GM19468 (cell line): ENCODE measurements around the gene PRPF18.

Source experiments
- ATAC-seq: cut with Tn5 transposase; IDR thresholded peaks from one replicate; pipeline ENCODE4 v1.9.1; 2021; ENCODE audit warnings: mild to moderate bottlenecking, moderate library complexity, moderate number of reproducible peaks; ENCODE audit not compliant: unreplicated experiment; ENCODE audit errors: extremely low read depth

The PRPF18 gene

DNA sequence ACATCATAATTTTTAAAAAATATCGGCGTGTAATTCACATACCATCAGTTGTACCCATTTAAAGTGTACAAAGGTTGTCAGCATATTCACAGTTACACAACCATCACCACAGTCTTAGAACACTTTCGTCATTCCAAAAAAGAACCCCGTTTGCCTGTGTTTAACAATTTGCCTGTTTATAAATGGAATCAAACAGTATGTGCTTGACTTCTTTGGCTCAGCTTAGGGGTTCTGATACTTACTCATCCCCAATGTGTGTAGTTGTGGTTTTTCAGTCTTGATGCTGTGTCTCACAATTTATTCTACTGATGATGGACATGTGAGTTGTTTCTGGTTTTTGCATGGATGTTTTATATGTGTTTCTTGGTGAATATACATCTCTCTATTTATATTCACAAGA is 50.0 kb downstream of the PRPF18 start:
- no peak for ATAC-seq

DNA sequence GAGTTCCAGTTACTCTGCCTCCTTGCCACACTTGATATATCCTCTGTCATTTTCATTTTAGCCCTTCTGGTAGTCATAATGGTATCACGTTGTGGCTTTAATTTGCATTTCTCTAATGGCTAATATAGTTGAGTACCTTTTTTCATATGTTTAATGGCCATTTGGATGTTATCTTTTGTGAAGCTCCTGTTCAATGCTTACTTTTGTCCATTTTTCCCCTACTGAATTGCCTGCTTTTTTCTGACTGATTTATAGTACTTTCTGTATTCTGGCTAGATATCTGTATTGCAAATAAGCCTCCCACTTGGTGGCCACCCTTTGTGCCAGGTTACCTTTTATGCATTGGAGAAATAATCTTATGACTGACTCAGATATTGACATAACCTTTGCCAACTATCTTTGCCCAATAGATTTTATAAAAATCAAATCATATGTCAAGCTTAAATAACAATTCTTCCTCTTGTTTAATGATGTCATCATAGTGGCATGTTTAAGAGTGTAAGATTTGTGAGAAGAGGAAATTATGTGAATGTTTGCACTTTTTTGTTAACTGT is 50.6 kb downstream of the PRPF18 start:
- ATAC-seq: no peak

GRCh38 chr10:13637894-13638293 is 51.1 kb downstream of the PRPF18 start:
- no peak for ATAC-seq

DNA sequence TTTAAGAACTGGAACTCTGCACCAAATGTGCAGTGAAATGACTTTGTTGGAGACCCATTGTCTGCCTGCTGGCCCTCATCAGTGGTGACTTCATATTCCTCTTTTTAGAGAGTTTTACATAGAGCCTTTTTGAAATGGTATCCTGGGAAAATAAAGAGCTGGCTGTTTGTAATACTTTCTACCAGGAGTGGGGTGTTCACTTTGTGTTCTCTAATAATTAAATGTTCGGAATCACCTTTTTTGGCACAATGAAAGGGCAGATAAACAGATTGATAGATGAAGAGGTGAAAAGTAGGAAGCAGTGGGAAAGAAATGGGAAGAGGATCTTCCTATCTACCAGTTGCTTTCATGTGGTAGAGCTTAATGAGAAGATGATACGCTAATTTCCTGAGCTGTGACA is 55.5 kb downstream of the PRPF18 start:
- ATAC-seq: no peak

DNA sequence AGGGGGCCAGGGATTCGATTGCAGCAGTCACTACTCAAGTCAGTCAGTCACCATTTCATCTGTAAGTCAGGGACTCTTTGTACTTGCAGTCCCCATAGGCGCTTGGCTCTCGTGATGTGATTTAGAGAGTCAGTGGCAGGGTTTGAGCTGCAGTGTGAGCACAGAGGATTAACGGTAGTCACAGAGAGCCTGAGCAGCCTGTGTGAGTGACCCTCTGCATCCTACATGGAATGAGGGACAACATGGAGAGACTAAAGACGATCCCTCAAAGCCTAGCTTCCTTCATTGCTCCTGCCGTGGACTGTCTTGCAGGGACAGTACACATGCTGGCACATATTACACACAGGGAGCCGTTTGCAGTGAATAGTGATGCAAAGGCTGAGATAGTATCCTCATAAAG is 56.3 kb downstream of the PRPF18 start:
- ATAC-seq: no peak

DNA sequence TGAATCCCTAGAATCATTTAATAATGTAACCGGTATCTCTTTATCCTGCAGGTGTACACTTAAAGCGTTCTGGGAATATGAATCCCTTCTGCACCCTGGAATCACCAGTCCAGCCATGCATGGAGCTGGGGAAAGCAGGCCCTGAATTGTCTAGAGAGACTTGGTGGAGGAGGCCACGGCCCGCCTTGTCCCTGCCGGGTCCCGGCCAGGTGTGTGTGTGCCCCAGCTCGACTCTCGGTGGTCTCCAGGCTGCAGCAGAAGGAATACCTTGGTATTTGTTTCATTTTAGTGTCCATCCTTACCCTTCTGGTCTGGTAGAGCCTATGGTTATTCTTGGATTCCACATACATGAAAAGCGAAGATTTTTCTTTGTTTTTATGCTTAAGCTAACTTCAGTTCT is 58.1 kb downstream of the PRPF18 start:
- ATAC-seq: no peak

DNA sequence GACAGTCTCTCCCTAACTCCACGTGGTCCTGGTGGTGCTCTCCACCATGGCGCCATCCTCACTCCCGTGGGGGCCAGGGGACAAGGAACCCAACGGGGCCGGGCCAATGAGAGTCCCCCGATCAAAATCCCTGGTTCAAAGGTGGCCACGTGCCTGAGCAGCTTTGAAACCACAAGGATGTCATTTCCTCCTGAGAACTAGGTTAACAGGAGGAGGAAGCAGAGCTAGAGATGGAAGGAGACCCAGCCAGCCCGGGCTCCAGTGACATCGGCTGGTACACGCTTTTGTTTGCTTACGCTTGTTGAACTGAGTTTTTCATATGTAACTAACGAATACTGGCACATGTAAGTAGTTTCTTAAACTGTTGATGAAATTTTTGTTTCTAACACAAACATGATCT is 61.7 kb downstream of the PRPF18 start:
- ATAC-seq: no peak

DNA sequence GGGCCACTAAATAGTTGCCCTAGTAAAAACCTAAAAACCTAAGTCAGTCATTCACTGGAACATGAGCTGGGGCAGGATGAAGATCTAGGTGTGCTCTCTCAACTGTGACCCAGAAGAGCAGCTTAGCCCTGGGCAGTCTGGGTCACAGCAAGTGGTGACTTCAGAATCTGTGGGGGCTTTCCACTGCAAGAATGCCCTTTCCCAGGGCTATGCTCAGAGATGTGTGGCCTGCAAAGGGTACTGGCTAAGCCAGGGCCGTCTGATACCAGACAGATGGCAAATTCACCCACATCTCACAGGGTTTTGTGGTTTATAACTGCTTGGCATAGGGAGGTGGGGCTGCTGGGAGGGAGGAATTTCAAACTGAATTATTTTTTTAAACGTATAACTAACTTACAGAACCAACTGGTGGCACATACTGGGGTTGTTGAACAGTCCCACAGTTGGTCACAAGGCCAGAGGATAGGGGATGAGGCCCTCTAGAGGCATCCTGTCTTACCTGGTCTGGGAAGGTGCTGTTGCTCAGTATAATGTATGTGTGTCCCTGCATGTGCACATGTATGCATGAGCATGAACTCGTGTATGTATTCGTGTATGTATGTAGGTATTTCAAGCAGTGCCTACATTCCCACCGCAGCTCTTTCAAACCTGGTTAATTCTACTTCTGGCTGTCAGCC is 63.2 kb downstream of the PRPF18 start:
- no peak for ATAC-seq

DNA sequence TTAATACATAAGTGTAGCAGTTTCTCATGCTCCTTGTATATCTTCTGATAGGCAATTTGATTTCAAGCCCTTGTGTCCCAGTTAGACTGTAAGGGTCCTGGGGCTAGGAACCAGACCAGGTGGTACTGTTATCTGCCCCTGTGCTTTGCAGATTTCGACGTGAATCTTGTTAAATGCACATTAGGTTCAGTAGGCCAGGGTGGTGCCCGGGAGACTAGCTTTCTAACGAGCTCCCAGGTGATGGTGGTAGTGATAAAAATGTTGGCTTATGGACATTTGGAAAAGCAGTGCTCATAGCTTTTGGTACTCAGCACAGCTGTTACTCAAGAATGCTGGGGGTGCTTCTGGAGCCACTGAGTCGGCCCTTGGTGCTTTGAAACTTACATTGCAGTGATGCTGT is 64.2 kb downstream of the PRPF18 start:
- ATAC-seq: no peak

DNA sequence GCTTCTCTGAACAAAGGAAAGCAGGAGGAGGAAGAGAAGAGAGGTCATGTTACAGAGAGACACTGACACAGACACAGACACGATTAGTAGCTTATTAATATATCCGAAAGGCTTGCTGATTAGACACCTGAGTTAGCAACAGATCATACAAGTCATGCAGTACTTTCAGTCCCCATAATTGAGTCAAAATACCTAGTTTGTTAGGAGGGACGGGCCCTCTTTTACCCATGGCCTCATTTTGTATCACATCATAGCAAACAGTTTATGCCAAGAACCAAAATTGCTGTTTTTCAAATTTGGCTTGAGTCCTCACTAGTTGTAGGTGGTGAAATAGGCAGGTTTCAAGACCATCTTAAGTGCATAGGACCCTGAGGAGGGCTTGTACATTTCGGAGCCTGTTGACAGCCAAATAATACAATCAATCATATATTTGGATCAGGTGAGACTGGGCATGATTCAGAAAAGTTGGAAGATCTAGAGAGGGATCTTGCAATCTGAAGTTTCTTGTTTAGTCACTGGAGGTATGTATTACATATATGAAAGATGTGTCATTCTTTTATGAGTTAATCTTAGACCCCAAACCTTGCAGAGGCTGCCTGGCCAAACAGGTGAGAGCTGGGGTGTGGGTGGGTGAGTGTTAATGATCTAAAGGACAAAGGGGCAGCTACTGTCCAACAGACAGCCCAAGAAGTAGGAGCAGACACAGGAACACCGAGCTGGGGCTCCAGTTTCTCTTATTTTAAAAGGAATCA is 65.4 kb downstream of the PRPF18 start:
- ATAC-seq: no peak

GRCh38 chr10:13652860-13653259 is 66.1 kb downstream of the PRPF18 start:
- ATAC-seq: no peak

DNA sequence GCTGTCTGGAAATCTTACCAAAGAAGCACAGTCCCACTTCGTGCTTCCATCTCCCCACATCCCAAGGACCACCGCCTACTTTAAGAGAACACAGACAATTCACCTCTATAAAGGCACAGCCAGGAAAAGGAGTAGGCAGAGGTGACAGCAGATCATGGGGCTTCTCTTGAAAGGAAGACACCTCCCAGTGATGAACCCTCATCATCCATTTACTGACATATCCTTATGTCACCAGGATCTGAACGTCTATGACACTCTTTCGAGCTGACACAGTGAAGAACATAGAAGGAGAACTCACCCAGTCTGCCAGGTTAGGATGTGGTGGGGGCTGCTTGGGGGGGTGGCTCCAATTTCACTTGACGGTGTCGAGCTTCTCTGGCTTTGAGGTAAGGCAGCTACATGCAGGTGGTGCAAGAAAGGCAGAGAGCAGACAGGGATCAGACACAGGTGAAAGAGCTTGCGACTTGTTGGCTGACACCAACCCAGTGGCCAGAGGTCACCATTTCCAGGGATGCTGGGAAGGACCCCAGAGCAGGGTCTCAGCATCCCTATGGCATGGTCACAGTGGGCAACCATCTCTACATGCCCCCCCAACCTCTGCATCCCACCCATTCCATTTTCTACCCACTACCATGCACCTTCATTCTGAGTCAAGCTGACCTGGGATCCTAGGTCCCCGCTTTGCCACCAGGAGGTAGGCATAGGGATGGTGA is 67.5 kb downstream of the PRPF18 start:
- ATAC-seq: no peak

GRCh38 chr10:13654846-13655245 is 68.1 kb downstream of the PRPF18 start:
- no peak for ATAC-seq

DNA sequence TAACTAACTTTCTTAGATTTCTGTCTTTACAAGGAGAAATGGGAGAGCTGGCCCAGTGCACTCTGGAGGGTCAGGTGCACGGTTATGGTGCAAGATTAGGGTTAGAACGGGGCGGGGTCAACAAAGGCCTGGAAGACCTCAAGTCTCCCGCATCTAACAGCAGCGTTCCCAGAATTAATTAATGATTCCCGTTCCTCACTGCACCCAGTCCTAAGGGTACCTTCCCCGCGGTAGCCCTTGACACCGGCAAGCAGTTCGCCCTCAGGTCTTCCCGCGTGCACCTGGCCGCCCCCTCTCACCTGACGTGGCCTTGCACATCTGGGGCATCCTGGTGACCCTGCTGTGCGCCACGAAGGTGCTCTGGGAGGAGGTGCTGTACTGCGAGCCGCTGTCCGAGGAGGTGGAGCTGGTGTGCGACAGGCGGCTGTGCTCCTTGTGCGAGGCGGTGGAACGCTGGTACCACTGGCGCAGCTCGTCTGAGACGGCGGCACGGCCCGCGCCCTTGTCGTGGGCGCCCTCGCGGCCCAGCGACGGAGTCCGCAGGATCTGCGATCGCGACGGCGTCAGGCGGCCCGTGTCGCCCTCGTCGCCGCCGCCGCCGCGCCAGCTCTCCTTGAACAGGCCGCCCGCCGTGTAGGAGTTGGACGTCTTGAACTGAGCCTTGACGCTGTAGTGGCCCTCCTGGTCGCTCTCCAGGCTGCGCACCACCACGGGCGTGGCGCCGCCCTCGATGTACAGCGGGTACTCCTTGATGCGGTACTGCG is 69.8 kb downstream of the PRPF18 start:
- ATAC-seq: no peak

DNA sequence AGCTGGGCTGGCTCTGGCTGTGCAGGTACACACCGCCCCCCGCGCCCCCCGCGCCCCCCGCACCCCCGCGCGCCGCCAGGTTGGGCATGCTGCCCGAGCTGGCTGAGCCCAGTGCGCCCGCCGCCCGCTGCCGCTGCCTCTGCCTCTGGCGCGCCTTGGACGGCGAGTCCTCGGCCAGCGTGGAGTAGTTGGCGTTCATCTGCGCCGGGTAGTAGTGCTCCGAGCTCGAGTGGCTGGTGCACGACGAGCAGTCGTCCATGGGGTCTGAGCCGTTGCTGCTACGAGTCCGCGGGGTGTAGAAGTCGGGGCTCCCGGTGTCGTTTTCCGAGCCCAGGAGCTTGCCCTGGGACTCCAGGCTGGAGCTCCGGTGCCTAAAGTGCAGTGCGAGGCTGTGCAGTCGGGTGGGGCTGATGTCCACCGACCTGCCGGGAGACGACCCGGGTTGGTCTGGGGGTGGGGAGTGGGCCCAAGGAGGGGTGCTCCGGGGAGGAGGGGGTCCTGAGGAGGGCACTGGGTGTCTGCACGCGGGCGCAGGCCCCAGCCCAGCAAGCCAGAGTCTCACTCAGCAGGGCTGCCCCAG is 70.4 kb downstream of the PRPF18 start:
- ATAC-seq: no peak

- no peak for ATAC-seq
These were observed 71.5 kb downstream of the PRPF18 start for GRCh38 chr10:13658264-13658663.

GRCh38 chr10:13658871-13659685 is 72.3 kb downstream of the PRPF18 start:
- ATAC-seq: no peak

- no peak for ATAC-seq
These were observed 73.3 kb downstream of the PRPF18 start for GRCh38 chr10:13659887-13660550.

GRCh38 chr10:13660551-13660920 is 73.8 kb downstream of the PRPF18 start:
- ATAC-seq: no peak
